Kidney epithelial cell (primary cell): Measurements from ENCODE around the gene CFAP65. TPM values are rescaled to one million over a fixed set of nuclear protein-coding genes. Genes with fewer than 3 reads are reported as not detected.

Experiments
- DNase-seq: peaks from one replicate; pipeline ENCODE4 v3.0.0-alpha.2; 2010; ENCODE audit warnings: low read depth
- H3K27me3 ChIP-seq: 2 replicates; pipeline ENCODE4 v1.6.0; 2011; ENCODE audit warnings: low read length; ENCODE audit not compliant: control insufficient read depth, insufficient read depth
- H3K36me3 ChIP-seq: 2 replicates; pipeline ENCODE4 v1.5.1; 2011; ENCODE audit warnings: low read length; ENCODE audit not compliant: control insufficient read depth, insufficient read depth
- H3K4me3 ChIP-seq: 2 replicates; pipeline ENCODE4 v1.5.1; 2011; ENCODE audit warnings: low read depth, mild to moderate bottlenecking, control low read depth, low read length
- total RNA-seq: library from RNA; depleted of rRNA; stranded (reverse); fragments of >200 nt; gene quantifications from 2 replicates; pipeline ENCODE4 v1.2.3, GENCODE V29; 2015
- TF ChIP-seq, protein P1 (sequence below): IDR thresholded peaks from 2 replicates; pipeline ENCODE4 v1.5.1; 2011; ENCODE audit warnings: mild to moderate bottlenecking, moderate library complexity, low read length, control low read depth, inconsistent platforms; ENCODE audit not compliant: insufficient read depth, poor library complexity, severe bottlenecking

Gene CFAP65
- total RNA-seq, 1 donor from 2014 or later: not detected

DNA sequence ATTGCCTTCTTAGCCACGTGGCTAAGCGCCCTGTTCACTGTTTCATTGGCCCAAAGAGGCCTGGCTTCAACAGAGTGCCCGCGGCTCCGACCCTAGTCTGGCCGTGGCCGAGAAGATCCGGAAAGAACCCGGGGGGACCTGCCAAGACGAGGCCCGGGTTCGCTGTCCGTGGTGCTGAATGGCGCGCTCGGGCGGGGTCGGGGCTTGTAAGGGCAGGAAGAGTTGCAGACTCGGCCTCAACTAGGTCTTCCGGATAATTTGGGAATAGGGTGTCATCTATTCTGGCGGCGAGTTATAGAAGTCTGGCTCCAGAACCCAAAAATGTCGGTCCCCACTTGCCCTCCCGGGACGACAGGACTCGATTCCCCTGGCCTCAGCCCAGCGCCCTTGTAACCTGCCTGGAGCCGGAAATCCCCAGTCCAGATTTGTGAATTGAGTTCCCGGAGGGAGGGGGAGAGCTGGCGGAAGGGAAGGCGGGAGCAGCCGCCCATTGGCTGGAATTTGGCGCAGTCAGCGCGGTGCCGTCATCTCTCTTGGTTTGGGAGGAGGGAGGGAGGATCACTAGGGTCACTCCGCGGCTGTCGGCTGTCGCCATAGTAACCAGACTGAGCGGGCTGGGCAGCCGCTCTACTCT lies 78.3 kb downstream of the CFAP65 start:
- peak; percentile 51 for DNase-seq
- Histone ChIP-seq H3K4me3 (no peak overlapping the region), H3K27me3 (peaks cover 56% of the 10 kb centered on the region)

DNA sequence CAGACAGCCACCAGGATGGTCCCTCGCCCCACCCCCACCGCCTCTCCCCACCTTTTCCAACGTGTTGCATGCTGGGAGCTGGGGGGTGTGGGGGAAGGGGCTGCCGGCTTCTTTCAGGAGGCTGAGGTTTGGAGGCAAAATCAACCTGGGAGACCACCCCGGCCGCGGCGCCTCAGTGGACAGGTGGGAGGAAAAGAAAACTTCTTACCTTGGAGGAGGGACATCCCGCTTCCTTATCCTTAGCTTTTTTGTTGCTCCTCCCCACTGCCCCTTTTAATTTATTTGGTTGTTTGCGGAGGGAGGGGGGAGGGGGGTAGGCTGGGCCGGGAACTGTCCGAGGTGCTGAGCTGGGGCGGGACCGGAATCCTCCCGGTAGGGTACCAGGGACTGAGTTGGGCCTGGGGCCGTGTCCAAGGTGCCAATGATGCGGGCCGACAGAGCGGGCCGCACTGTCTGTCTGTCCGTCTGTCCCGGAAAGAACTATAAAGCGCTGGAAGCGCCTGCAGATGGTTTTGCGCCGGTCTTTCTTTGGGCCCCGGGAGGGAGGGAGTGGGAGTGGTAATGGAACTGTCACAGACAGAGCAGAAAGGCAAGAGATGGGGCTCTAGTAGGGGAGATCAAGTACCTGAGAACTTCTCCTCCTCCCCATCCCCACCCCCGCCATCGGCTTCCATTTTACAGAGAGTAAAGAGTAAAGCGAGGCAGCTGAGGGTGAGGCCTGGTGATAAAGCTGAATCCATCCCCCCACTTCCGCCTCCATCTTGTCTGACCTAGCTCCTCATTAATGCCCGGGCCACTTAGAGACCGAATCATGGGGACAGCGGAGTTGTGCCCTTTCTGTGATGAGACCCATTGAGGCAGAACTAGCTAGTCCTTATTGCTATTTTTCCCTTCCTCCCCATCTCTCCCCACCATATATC lies 79.4 kb downstream of the CFAP65 start:
- no peak for DNase-seq
- Histone ChIP-seq H3K27me3 (peaks cover 61% of the 10 kb centered on the region), H3K36me3 (no peaks in the 10 kb centered on the region), H3K4me3 (no peak overlapping the region)
- TF ChIP-seq, protein P1, sequence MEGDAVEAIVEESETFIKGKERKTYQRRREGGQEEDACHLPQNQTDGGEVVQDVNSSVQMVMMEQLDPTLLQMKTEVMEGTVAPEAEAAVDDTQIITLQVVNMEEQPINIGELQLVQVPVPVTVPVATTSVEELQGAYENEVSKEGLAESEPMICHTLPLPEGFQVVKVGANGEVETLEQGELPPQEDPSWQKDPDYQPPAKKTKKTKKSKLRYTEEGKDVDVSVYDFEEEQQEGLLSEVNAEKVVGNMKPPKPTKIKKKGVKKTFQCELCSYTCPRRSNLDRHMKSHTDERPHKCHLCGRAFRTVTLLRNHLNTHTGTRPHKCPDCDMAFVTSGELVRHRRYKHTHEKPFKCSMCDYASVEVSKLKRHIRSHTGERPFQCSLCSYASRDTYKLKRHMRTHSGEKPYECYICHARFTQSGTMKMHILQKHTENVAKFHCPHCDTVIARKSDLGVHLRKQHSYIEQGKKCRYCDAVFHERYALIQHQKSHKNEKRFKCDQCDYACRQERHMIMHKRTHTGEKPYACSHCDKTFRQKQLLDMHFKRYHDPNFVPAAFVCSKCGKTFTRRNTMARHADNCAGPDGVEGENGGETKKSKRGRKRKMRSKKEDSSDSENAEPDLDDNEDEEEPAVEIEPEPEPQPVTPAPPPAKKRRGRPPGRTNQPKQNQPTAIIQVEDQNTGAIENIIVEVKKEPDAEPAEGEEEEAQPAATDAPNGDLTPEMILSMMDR: no peak

More for the DNA sequence above, 78.3 kb downstream of the CFAP65 start:
- H3K36me3 ChIP-seq: no peaks in the 10 kb centered on the region
- TF ChIP-seq, protein P1: no peak

DNA sequence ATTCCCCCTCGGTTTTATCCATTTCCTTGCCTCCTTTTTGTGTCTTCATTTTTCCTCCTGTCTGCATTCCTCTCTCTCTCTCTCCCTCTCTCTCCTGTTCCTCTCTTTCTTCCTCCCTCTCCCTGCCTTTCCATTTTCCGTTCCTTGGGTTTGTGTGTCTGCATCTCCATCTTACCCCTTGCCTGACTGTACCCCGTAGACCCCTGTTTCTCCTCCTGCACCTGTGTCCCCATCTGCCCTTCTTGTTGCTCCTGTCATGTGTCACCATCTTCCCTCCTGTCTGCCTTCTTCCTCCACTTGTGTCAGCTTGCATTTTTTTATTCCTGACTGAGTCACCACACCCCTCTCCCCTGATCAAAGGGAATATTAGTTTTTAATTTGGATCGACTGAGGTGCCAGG lies 80.1 kb downstream of the CFAP65 start:
- H3K27me3 ChIP-seq: peaks cover 67% of the 10 kb centered on the region
- H3K36me3 ChIP-seq: no peaks in the 10 kb centered on the region
- no peak overlapping the region for H3K4me3 ChIP-seq
- TF ChIP-seq, protein P1: no peak
- DNase-seq: no peak

DNA sequence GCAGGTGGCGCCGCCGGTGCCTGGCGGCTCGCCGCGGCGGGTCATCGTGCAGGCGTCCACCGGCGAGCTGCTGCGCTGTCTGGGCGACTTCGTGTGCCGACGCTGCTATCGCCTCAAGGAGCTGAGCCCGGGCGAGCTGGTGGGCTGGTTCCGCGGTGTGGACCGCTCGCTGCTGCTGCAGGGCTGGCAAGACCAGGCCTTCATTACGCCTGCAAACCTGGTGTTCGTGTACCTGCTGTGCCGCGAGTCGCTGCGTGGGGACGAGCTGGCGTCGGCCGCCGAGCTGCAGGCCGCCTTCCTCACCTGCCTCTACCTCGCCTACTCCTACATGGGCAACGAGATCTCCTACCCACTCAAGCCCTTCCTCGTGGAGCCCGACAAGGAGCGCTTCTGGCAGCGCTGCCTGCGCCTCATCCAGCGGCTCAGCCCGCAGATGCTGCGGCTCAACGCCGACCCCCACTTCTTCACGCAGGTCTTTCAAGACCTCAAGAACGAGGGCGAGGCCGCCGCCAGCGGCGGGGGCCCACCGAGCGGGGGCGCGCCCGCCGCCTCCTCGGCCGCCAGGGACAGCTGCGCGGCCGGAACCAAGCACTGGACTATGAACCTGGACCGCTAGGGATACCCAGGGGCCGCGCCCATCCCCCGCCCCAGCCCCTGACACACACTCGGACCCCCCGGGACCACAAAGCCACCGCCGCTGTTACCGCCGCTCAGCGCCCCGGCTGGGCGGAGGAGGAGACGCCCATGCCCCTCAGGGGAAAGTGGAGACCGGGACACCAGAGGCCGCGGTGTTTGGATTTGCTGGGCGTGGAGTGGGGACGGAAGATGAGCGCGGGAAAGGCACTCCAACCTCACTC lies 80.8 kb downstream of the CFAP65 start:
- Histone ChIP-seq H3K27me3 (peaks cover 70% of the 10 kb centered on the region), H3K4me3 (no peak overlapping the region)
- DNase-seq: no peak

DNA sequence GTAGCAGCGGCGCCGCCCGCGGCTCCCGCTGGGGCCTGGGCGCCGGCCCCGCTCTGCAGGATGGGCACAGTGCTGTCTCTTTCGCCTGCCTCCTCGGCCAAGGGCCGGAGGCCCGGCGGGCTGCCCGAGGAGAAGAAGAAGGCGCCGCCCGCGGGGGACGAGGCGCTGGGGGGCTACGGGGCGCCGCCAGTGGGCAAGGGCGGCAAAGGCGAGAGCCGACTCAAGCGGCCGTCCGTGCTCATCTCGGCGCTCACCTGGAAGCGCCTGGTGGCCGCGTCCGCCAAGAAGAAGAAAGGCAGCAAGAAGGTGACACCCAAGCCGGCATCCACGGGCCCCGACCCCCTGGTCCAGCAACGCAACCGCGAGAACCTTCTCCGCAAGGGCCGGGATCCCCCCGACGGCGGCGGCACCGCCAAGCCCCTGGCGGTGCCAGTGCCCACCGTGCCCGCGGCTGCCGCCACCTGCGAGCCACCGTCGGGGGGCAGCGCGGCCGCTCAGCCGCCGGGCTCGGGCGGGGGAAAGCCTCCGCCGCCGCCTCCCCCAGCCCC lies 81.5 kb downstream of the CFAP65 start:
- H3K27me3 ChIP-seq: peaks cover 76% of the 10 kb centered on the region
- no peak for DNase-seq
- no peaks in the 10 kb centered on the region for H3K36me3 ChIP-seq
- peak overlapping the region; percentile 20 for H3K4me3 ChIP-seq
- TF ChIP-seq, protein P1: no peak

More for the DNA sequence above, 80.8 kb downstream of the CFAP65 start:
- TF ChIP-seq, protein P1: no peak
- H3K36me3 ChIP-seq: no peaks in the 10 kb centered on the region
